Thyroid gland (tissue), 4 donors: ENCODE data around the gene TEX11. TPM values are rescaled to one million over a fixed set of nuclear protein-coding genes. Genes with fewer than 3 reads are reported as not detected.

Experiments used
- DNase-seq, 2 donors: peaks; one replicate each; pipeline ENCODE4 v3.0.0-alpha.2; 2019
- H3K27ac ChIP-seq, 3 donors: fragments of 200-600 bp; sonication (generic); 1 replicate in 2 of 3; 2 replicates in 1 of 3; pipeline ENCODE4 v1.5.1; 2016 to 2019; ENCODE audit warnings: mild to moderate bottlenecking in 1 of 3, moderate library complexity in 1 of 3
- H3K27me3 ChIP-seq: fragments of 200-600 bp; sonication (generic); one replicate; pipeline ENCODE4 v1.5.1; 2019
- H3K36me3 ChIP-seq, 2 donors: fragments of 200-600 bp; sonication (generic); one replicate each; pipeline ENCODE4 v1.5.1; 2016 to 2019
- H3K4me1 ChIP-seq, 2 donors: fragments of 200-600 bp; sonication (generic); one replicate each; pipeline ENCODE4 v1.5.1; 2017 to 2019
- H3K4me3 ChIP-seq, 3 donors: fragments of 200-600 bp; sonication (generic); replicated peaks in 1 of 3; 1 replicate in 2 of 3; 2 replicates in 1 of 3; pipeline ENCODE4 v1.5.1; 2016; ENCODE audit warnings: mild to moderate bottlenecking in 1 of 3
- H3K9me3 ChIP-seq: fragments of 200-600 bp; sonication (generic); one replicate; pipeline ENCODE4 v1.5.1; 2017
- POLR2A ChIP-seq, 2 donors: fragments of 450-650 bp; IDR thresholded peaks; one replicate each; pipeline ENCODE4 v1.6.1; 2017; ENCODE audit warnings: antibody characterized with exemption in 2 of 2, mild to moderate bottlenecking in 2 of 2, moderate library complexity in 1 of 2
- WGBS, 2 donors: methylation state at CpG; one replicate each; pipeline ENCODE4 v1.1.5; 2017; 5-methylcytosine and 5-hydroxymethylcytosine counted together
- intact Hi-C: fragments of 100-400 bp; cut with DNase I; formaldehyde crosslinking; loops from one replicate; pipeline ENCODE4 v1.15.1; 2023
- total RNA-seq, 4 donors: library from RNA; depleted of rRNA; stranded (reverse); fragments of >200 nt; gene quantifications; one replicate each; pipeline ENCODE4 v1.2.3, GENCODE V29; 2016
- TF ChIP-seq, protein P1 (sequence below), 6 experiments: fragments of 200-600 bp in 3 of 6; fragments of 450-650 bp in 3 of 6; sonication (generic) in 3 of 6; IDR thresholded peaks; one replicate each; pipeline ENCODE4 v1.5.1; 2016 to 2019; ENCODE audit warnings: antibody characterized with exemption in 6 of 6, mild to moderate bottlenecking in 2 of 6, inconsistent platforms in 1 of 6, moderate library complexity in 1 of 6

TEX11 gene
- total RNA-seq, 4 donors from 2014 or later, result not detected

DNA sequence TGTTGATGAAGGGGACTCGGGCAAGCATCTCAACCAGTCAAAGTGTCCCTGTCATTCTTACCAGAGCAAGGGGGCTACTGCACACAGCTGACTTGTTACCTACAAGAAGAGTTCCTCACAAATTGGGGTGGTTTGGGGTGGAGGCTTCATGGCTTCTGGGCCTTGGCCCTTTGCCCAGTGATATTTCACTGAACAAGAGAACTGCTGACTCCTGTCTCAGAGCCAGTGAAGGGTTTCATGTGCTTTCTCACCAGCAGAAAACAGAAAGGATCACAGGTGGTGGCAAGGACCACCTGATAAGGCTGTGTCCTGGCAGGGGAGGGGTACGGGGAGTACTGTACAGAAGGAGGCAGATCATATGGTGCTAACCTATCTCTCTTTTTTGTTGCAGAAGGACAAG, 410.4 kb downstream of the TEX11 start:
- no peaks in the 10 kb centered on the region for H3K27me3 ChIP-seq
- peak overlapping the region; percentile 9 to 38 (median 22) for H3K27ac ChIP-seq
- peaks cover 0 to 11% of the 10 kb centered on the region in 2 donors for H3K4me1 ChIP-seq
- intact Hi-C loops, result no loop called here
- H3K9me3 ChIP-seq, result no peaks in the 10 kb centered on the region
- peak; percentile 46 to 54 for DNase-seq
- 75 to 83% methylated on average over 1 of the region's 2 CpGs for WGBS, 2 donors
- peaks cover 0 to 3% of the 10 kb centered on the region in 2 donors for H3K36me3 ChIP-seq
- TF ChIP-seq, protein P1, sequence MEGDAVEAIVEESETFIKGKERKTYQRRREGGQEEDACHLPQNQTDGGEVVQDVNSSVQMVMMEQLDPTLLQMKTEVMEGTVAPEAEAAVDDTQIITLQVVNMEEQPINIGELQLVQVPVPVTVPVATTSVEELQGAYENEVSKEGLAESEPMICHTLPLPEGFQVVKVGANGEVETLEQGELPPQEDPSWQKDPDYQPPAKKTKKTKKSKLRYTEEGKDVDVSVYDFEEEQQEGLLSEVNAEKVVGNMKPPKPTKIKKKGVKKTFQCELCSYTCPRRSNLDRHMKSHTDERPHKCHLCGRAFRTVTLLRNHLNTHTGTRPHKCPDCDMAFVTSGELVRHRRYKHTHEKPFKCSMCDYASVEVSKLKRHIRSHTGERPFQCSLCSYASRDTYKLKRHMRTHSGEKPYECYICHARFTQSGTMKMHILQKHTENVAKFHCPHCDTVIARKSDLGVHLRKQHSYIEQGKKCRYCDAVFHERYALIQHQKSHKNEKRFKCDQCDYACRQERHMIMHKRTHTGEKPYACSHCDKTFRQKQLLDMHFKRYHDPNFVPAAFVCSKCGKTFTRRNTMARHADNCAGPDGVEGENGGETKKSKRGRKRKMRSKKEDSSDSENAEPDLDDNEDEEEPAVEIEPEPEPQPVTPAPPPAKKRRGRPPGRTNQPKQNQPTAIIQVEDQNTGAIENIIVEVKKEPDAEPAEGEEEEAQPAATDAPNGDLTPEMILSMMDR (IDR thresholded peaks at IDR 0.05), result no peak
- TF ChIP-seq POLR2A (IDR thresholded peaks at IDR 0.05), result no peak
- no peak overlapping the region for H3K4me3 ChIP-seq

DNA sequence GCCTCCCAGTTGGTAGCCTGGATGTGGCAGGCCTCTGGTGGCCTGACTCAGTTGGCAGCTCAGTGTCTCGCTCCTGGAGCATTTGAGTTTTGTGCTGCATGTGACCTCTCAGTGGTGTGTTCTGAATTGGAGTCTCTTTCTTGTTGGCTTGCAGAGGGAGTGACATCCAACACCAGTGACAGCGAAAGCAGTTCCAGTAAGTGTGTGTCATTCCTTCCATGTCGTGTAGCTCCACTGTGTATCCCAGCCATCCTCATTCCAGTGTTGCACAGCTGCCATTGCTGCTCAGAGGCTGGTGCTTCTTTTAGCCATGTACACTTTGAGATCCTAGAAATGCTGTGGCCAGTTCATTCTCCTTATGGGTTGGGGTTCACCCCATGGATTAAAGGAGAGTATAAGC, 411.5 kb downstream of the TEX11 start:
- 50 to 88% methylated on average over 2 to 3 of the region's 3 CpGs for WGBS, 2 donors

DNA sequence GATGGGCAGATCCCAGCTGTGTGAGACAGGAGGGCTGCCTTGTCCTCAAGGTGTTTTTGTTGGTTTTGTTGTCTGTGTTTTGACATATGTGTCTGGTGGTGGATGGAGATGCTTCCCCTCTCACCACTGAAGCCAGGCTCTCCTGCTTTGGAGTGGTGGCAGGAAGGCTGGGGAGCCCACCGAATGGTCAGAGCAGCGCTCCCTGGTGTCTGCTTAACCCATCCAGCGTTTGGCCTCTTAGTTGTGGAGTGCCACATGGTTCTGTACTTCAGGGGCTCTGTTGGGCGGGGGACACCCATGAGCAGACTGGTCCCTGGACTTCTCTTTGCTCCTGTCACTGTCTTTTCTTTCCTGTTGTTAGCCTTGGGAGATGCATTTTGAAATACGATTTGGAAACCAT, 412.0 kb downstream of the TEX11 start:
- intact Hi-C loops, result no loop called here
- H3K9me3 ChIP-seq, result no peaks in the 10 kb centered on the region
- no peak for DNase-seq
- no peak overlapping the region for H3K4me3 ChIP-seq
- TF ChIP-seq POLR2A (IDR thresholded peaks at IDR 0.05), result no peak
- TF ChIP-seq, protein P1 (IDR thresholded peaks at IDR 0.05), result no peak
- peaks cover 0 to 3% of the 10 kb centered on the region in 2 donors for H3K36me3 ChIP-seq
- 33 to 76% methylated on average over 1 to 5 of the region's 5 CpGs for WGBS, 2 donors
- no peaks in the 10 kb centered on the region for H3K27me3 ChIP-seq
- peaks cover 0 to 11% of the 10 kb centered on the region in 2 donors for H3K4me1 ChIP-seq
- no peak overlapping the region for H3K27ac ChIP-seq

More for the DNA sequence above, 411.5 kb downstream of the TEX11 start:
- H3K36me3 ChIP-seq, result peaks cover 0 to 3% of the 10 kb centered on the region in 2 donors
- H3K27me3 ChIP-seq, result no peaks in the 10 kb centered on the region
- H3K9me3 ChIP-seq, result no peaks in the 10 kb centered on the region
- no peak overlapping the region for H3K4me3 ChIP-seq
- TF ChIP-seq, protein P1 (IDR thresholded peaks at IDR 0.05), result no peak
- no peak for TF ChIP-seq POLR2A (IDR thresholded peaks at IDR 0.05)
- intact Hi-C loops, result no loop called here
- no peak for DNase-seq
- no peak overlapping the region for H3K27ac ChIP-seq
- H3K4me1 ChIP-seq, result peaks cover 0 to 11% of the 10 kb centered on the region in 2 donors

DNA sequence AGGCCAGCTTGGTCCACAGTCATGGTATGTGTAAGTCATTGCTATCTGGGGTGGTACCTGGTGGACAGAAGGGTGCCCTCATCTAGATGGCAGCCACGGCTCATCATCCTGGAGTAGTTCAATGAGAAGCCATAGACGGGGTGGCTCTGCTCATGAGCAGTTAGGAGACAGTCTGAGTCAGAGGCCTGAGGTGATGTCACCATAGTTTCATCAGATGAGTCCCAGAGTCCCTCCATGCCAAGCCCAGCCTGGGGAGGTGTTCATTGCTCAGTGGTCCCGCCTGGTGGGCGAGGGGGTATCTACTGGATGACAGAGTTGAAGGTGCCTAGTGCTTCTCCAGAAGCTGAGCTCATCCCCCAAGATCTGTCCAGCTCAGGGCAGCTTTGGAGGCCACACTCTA, 414.1 kb downstream of the TEX11 start:
- no peak overlapping the region for H3K27ac ChIP-seq
- peaks cover 0 to 5% of the 10 kb centered on the region in 2 donors for H3K4me1 ChIP-seq
- intact Hi-C loops, result no loop called here
- TF ChIP-seq, protein P1 (IDR thresholded peaks at IDR 0.05), result no peak
- TF ChIP-seq POLR2A (IDR thresholded peaks at IDR 0.05), result no peak
- H3K27me3 ChIP-seq, result no peaks in the 10 kb centered on the region
- H3K36me3 ChIP-seq, result peaks cover 0 to 3% of the 10 kb centered on the region in 2 donors
- no peak overlapping the region for H3K4me3 ChIP-seq
- DNase-seq, result no peak
- WGBS, 2 donors, result 92% methylated on average over 2 of the region's 4 CpGs; no CpG with 5 or more reads in 1 of the 2 donors
- H3K9me3 ChIP-seq, result no peaks in the 10 kb centered on the region

DNA sequence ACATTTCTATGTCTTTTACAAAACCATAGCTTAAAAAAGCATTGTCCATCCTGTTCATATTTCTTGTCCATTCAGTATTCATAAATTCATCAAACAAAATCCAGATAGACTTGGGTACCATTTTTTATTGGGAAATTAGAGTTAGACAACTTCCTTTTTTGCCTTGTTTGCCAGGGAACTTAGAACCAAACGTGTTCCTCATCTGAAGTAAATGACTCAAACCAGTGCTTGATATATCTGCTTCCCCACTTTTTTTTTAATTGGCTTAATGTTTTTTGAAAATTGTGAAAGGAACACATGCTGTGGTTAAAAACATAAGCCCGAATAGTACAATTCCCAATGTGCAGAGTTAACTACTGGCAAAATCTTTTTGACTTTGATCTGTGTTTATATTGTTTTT, 419.7 kb downstream of the TEX11 start:
- Histone ChIP-seq H3K4me3 (no peak overlapping the region), H3K36me3 (no peaks in the 10 kb centered on the region), H3K27ac (no peak overlapping the region), H3K4me1 (peaks cover 14 to 17% of the 10 kb centered on the region in 2 donors), H3K27me3 (no peaks in the 10 kb centered on the region), H3K9me3 (no peaks in the 10 kb centered on the region)
- intact Hi-C loops, result no loop called here
- DNase-seq, result no peak
- 85 to 88% methylated on average over 2 of the region's 2 CpGs for WGBS, 2 donors
- no peak for TF ChIP-seq POLR2A (IDR thresholded peaks at IDR 0.05)
- TF ChIP-seq, protein P1 (IDR thresholded peaks at IDR 0.05), result no peak
